ENCODE data around the gene DUSP3. TPM values are rescaled to one million over a fixed set of nuclear protein-coding genes. Genes with fewer than 3 reads are reported as not detected.

DUSP3 gene
- total and polyA plus RNA-seq, 11 donors, result 208 to 363 (median 267) TPM

DNA sequence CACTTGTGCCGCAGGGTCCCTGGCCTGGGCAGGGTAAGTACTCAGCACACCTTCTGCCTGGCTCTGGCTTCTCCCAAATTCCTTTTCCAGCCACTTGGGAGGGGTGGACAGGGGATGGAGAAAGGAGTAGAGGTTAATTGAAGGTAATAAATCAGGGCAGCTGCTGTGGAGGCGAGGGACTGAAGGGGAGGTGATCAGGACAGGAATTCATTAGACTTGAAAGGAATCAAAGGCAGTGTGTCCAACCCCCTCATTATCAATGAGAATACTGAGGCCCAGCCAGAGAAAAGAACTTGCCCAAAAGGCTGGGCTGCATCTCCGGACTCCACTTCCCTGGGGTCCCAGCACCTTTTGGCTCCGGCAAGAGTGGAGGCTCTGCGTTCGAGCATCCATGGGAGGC lies 22.6 kb downstream of the DUSP3 start:
- no peaks in the 10 kb centered on the region for H3K9me3 ChIP-seq
- H3K4me1 ChIP-seq, result peaks cover 0 to 18% (median 10%) of the 10 kb centered on the region in 12 donors
- ATAC-seq (no peak), DNase-seq (no peak)
- WGBS, 4 donors, result 96 to 99% (median 97%) methylated on average over 6 of the region's 6 CpGs
- peaks cover 0 to 36% (median 17%) of the 10 kb centered on the region in 9 donors for H3K27me3 ChIP-seq
- H3K36me3 ChIP-seq, result no peaks in the 10 kb centered on the region
- TF ChIP-seq POLR2A (IDR thresholded peaks at IDR 0.05), result no peak
- no peak overlapping the region for H3K27ac ChIP-seq
- intact Hi-C loops (cut with DNase I), result loop anchor here in 3 of 10 donors (5.0 to 10.0 kb wide), 2 partner anchors 179 to 181 kb away; no protein-coding TSS in a partner anchor
- H3K4me3 ChIP-seq, result no peak overlapping the region

DNA sequence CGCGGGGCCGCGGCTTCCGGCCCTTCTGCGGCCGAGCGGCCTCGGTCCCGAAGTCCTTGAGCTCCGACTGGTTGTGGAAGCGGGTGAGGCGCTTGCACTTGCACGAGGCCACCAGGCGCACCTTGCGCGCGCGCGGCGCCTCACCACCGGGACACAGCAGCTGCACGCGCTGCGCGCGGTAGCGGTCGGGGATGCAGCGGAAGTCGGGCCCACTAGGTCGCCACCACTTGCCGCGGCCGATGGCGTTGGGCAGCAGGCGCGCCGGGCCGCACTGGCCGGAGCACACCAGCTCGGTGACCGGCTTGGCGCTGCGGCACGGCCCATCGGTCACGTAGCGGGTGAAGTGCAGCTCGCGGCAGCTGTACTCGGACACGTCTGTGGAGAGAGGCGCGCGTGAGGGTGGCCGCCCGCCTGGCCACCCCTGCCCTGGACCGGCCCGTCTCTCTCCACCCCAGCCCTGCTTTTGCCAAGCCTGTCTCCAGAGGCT lies 23.3 kb downstream of the DUSP3 start:
- ATAC-seq (peak in 2 of 4 donors; percentile 37 to 41), DNase-seq (no peak)
- Histone ChIP-seq H3K9me3 (no peaks in the 10 kb centered on the region), H3K4me1 (peaks cover 0 to 18% (median 9%) of the 10 kb centered on the region in 12 donors), H3K27ac (no peak overlapping the region), H3K4me3 (peak overlapping the region in 9 of 12 donors; percentile 14 to 43 (median 31)), H3K36me3 (no peaks in the 10 kb centered on the region), H3K27me3 (peaks cover 0 to 36% (median 17%) of the 10 kb centered on the region in 9 donors)
- intact Hi-C loops (cut with DNase I), result loop anchor here in 3 of 10 donors (5.0 to 10.0 kb wide), 2 partner anchors 178 to 181 kb away; no protein-coding TSS in a partner anchor
- TF ChIP-seq CTCF (IDR thresholded peaks at IDR 0.05) (peak in 1 of 12 donors; percentile 15), POLR2A (IDR thresholded peaks at IDR 0.05) (no peak)
- WGBS, 4 donors, result 2 to 10% (median 5%) methylated on average over 10 to 60 of the region's 60 CpGs

- H3K9me3 ChIP-seq, result no peaks in the 10 kb centered on the region
- DNase-seq, result no peak
- TF ChIP-seq CTCF (IDR thresholded peaks at IDR 0.05) (no peak), POLR2A (IDR thresholded peaks at IDR 0.05) (no peak)
- peaks cover 0 to 18% (median 9%) of the 10 kb centered on the region in 12 donors for H3K4me1 ChIP-seq
- intact Hi-C loops (cut with DNase I), result loop anchor here in 4 of 10 donors (5.0 to 10.0 kb wide), 3 partner anchors 43 to 180 kb away; no protein-coding TSS in a partner anchor
- H3K27ac ChIP-seq, result no peak overlapping the region
- H3K36me3 ChIP-seq, result no peaks in the 10 kb centered on the region
- WGBS, 4 donors, result 32 to 43% (median 38%) methylated on average over 14 to 21 of the region's 21 CpGs
- H3K27me3 ChIP-seq, result peaks cover 0 to 36% (median 17%) of the 10 kb centered on the region in 9 donors
- H3K4me3 ChIP-seq, result peak overlapping the region in 8 of 12 donors; percentile 14 to 43 (median 32)
- ATAC-seq, result no peak
Measured at GRCh38 chr17:43754947-43755346, 23.8 kb downstream of the DUSP3 start.

DNA sequence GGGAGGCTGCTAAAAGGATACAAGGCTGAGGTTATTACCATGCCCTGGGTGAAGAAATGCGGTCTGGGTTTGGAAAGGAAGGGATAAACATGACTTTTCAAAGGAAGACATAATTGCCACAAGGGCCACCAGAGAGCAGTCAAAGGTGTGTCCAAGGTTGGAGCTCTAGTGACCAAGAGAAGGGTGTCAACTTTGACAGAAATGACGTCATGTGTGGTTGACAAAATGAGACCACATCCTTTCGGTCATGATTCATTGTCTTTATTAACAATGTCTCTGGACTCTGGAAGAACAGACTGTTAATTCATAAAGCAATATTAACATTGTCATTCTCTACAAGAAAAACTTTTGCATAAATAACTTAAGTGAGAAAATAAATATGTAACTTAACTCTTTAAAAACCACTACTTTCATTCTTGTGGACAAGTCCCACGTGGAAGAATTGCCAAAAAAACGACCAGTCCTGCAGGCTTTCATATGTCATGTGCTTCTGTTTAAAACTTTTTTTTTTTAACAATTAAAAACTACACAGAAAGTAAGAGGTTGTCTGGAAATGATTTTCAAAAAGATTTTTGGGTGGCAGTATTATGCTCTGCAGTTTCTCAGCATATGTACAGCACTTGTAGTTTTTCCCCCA lies 25.2 kb downstream of the DUSP3 start:
- TF ChIP-seq CTCF (IDR thresholded peaks at IDR 0.05) (no peak), POLR2A (IDR thresholded peaks at IDR 0.05) (no peak)
- H3K36me3 ChIP-seq, result no peaks in the 10 kb centered on the region
- ATAC-seq (no peak), DNase-seq (no peak)
- no peak overlapping the region for H3K27ac ChIP-seq
- peaks cover 0 to 32% (median 17%) of the 10 kb centered on the region in 9 donors for H3K27me3 ChIP-seq
- WGBS, 4 donors, result 77 to 83% (median 79%) methylated on average over 5 of the region's 5 CpGs
- H3K4me1 ChIP-seq, result peaks cover 0 to 18% (median 9%) of the 10 kb centered on the region in 12 donors
- no peak overlapping the region for H3K4me3 ChIP-seq
- intact Hi-C loops (cut with DNase I), result loop anchor here in 3 of 10 donors (5.0 to 10.0 kb wide), 2 partner anchors 41 to 179 kb away; no protein-coding TSS in a partner anchor
- H3K9me3 ChIP-seq, result no peaks in the 10 kb centered on the region

Measured in heart left ventricle (tissue), 16 donors.